T-helper 1 cell treated with Interleukin-12 subunit alpha and Interleukin-12 subunit beta and Interleukin-4 antibody, amounts not matched to agents 30 ng/mL and 1 ng/mL, for 36 hours (primary cell): ENCODE results near the gene AKR1C2. TPM values are rescaled to one million over a fixed set of nuclear protein-coding genes. Genes with fewer than 3 reads are reported as not detected.
"Not testable (repeated sequence)": the region's sequence is repeated elsewhere in the genome, so short reads cannot be mapped to it uniquely, and the experiment has no call there.

Experiments
- intact Hi-C: fragments of 100-400 bp; cut with micrococcal nuclease; formaldehyde crosslinking; loops from one replicate; pipeline ENCODE4 v1.15.1; 2024
- total RNA-seq: library from RNA; stranded (reverse); gene quantifications from 2 replicates; pipeline ENCODE4 v1.2.3, GENCODE V29; 2022

AKR1C2 gene
- total RNA-seq: not detected in 2 replicates

- intact Hi-C loops: not testable (repeated sequence)
These were observed at the start of gene AKR1C2 for GRCh38 chr10:5003127-5004029. AKR1C2 (minus strand) TSS chr10:5003857; CDS start chr10:5003835, 22 bp downstream.

- intact Hi-C loops: not testable (repeated sequence)
These were observed 49.4 kb upstream of the AKR1C2 start for GRCh38 chr10:5052951-5053500.

DNA sequence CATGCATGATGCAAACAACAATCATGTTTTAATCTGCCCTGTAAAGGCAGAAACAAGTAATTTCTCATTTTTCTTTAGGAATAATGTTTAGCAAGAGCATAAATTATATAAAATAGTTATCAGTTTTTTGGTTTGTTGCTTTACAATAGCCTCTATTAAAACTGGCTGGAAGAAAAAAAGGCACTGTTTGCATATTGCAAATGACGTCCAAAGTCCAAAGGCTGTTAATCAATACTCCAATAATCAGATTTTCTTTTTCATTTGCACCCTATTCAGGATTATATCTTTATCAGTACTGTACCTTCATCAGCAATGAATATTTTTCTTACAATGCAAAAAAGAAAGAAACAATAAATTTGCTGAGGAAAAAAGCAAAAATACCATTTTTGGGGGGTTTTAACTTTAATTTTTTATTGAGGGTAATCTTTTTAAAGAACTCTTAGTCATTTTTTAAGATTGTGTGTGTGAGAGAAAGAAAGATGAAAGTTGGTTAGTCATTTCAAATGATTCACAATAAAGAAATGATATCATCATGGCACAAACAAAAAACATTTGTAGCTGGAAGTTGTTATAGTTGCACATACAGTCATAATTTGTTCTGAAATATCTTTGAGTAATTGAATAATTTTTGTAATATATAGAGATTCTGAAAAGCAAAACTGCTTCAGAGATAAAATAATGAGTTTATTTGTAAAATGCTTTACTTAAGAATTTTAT is 44.4 kb upstream of the AKR1C2 start:
- intact Hi-C loops: no loop called here

GRCh38 chr10:5047055-5047454 is 43.4 kb upstream of the AKR1C2 start:
- intact Hi-C loops: not testable (repeated sequence)

GRCh38 chr10:5046410-5046809 is 42.8 kb upstream of the AKR1C2 start:
- intact Hi-C loops: no loop called here

- intact Hi-C loops: no loop called here
These were observed 41.4 kb upstream of the AKR1C2 start for GRCh38 chr10:5045095-5045494.

- intact Hi-C loops: no loop called here
These were observed 40.1 kb upstream of the AKR1C2 start for GRCh38 chr10:5043716-5044115.

GRCh38 chr10:5042922-5043321 is 39.3 kb upstream of the AKR1C2 start:
- intact Hi-C loops: no loop called here

DNA sequence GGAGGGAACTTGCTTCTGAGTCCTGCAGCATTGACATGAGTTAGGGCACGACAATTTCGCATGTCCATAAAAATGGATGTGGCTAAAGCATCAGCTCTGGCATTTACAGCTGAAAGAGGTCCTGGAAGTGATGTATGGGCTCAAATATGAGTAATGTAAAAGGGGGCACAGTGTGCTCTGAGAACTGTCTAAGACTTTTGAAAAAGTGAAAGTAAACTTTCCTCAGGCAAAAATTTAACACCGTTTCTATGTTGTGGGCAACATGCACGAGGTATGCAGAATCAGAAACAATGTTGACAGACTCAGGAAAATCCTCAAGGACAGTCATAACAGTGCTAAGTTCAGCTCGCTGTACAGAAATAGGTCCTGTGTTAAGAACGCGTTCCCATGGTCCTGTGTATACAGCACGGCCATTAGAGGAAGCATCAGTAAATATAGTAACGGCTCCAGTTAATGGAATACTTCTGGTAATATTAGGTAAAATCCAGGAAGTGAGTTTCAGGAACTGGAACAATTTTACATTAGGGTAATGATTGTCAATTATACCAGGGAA is 37.9 kb upstream of the AKR1C2 start:
- intact Hi-C loops: no loop called here

- intact Hi-C loops: no loop called here
These were observed 37.3 kb upstream of the AKR1C2 start for GRCh38 chr10:5040781-5041470.

- intact Hi-C loops: no loop called here
These were observed 36.5 kb upstream of the AKR1C2 start for GRCh38 chr10:5040010-5040673.

- intact Hi-C loops: no loop called here
These were observed 35.1 kb upstream of the AKR1C2 start for GRCh38 chr10:5038733-5039132.

DNA sequence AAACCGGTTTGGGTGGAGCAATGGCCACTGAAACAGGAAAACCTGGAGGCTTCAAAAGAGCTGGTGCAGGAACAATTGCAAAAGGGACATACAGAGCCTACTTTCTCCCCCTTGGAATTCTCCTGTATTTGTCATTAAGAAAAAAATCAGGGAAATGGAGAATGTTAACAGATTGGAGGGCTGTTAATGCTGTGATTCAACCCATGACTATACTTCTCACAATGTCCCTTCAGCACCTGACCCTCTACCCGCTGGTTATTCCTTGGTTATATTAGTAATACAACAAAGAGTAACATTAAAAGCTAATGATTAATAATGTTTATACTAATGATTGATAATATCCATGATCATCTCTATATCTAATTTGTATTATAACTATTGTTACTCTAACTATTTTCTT is 34.4 kb upstream of the AKR1C2 start:
- intact Hi-C loops: no loop called here

DNA sequence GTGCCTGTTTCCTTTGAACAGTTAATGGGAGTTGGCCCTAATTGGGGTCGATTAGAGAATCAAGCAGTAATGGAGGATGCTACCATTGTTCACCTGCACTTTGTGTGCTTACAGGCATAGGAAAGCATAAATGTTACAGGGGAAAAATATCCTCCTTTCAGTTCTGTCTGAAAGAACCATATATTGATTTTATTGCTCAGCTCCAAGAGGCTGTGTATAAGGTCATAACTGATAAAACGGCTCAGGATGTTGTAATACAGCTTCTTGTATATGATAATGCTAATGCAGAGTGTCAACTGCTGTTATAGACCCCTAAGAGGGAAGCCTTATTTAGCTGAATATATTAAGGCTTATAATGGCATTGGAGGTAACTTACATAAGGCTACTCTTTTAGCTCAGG is 32.9 kb upstream of the AKR1C2 start:
- intact Hi-C loops: no loop called here

GRCh38 chr10:5035356-5035755 is 31.7 kb upstream of the AKR1C2 start:
- intact Hi-C loops: no loop called here

DNA sequence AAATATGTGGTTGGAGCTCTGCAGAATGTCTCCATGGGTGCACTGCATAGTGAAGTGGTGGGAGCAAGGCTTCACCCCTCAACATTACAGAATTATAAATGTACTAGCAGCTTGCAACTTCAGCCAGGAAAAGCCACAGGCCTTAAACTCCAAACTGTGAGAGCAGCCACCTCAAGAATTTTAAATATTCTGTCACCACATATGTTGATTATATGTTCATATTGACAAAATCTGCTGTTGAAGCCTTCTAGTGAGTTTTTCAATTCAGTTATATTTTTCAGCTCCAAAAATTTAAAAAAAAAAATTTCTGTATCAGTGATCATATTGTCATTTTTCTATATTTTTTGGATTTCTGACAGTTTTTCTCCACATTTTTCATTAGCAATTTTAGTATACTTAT is 30.9 kb upstream of the AKR1C2 start:
- intact Hi-C loops: no loop called here

DNA sequence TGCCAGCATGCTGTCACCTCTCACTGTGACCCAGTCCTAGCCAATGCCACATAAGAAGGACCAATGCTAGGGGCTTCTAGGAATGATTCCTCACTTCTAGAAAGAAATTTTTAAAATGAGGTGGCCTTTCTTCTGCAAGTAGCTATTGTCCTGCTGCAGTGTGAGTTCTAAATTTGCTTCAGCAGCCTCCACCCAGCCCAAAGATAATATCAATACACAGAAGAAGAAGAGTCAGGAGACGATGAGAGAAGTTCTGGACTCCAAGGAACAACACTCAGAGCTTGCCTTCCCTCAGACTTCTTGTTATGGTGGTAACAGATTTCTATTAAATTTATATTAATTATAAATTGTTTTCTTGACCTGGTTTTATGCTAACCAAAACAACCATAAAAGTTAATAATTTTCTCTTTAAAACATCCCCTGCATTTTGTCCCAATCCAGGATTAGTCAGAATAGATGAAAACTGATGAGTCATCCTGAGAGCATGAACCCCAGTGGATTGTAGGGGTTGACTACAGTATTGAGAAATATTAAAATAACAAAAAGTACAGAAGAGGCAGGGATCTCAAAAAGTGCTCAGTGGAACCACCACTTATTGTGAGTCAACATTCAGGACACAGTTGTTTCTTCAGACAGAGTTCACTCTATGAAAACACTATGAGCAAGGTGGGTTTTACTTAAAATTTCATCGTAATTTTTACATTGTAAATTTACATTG is 29.6 kb upstream of the AKR1C2 start:
- intact Hi-C loops: no loop called here

DNA sequence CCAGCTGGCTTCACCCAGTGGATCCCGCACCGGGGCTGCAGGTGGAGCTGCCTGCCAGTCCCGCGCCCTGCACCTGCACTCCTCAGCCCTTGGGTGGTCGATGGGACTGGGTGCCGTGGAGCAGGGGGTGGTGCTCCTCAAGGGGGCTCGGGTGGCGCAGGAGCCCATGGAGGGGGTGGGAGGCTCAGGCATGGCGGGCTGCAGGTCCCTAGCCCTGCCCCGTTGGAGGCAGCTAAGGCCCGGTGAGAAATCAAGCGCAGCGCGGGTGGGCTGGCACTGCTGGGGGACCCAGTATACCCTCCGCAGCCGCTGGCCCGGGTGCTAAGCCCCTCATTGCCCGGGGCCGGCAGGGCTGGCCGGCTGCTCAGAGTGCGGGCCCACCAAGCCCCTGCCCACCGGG is 28.8 kb upstream of the AKR1C2 start:
- intact Hi-C loops: not testable (repeated sequence)

- intact Hi-C loops: not testable (repeated sequence)
These were observed 27.9 kb upstream of the AKR1C2 start for GRCh38 chr10:5031588-5031987.

DNA sequence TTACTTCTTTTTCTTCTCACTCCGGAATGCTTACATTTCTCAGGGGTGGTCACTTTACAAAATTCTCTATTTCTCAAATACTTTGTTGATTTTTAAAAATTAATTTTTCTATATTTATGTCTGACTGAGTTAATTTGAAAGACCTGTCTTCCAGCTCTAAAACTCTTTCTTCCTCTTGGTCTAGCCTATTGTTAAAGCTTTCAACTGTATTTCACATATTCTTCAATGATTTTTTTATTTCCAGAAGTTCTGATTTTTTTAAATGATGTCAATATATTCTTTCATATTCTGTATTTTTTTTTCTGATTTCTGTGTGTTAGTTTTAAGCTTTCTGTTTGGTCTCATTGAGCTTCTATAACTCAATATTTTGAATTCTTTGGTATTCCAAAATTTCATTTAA is 27.3 kb upstream of the AKR1C2 start:
- intact Hi-C loops: no loop called here
